GM12864 (cell line): ENCODE data around the gene CITED4.

Source experiments
- DNase-seq: peaks from one replicate; pipeline ENCODE4 v3.0.0-alpha.2; 2011; ENCODE audit warnings: low read depth
- H3K4me3 ChIP-seq: 2 replicates; pipeline ENCODE4 v1.5.1; 2011; ENCODE audit warnings: mild to moderate bottlenecking, low read depth, low read length, control low read depth
- CTCF ChIP-seq: IDR thresholded peaks from 2 replicates; pipeline ENCODE4 v1.5.1; 2011; ENCODE audit warnings: low read depth, mild to moderate bottlenecking, moderate library complexity, low read length, control low read depth, inconsistent platforms; ENCODE audit errors: missing control alignments

Gene CITED4

GRCh38 chr1:40905061-40905460 is 42.9 kb upstream of the CITED4 start:
- no peak for TF ChIP-seq CTCF
- no peak for DNase-seq
- H3K4me3 ChIP-seq = no peak overlapping the region

- no peak for DNase-seq
- H3K4me3 ChIP-seq = no peak overlapping the region
- no peak for TF ChIP-seq CTCF
These were observed 40.9 kb upstream of the CITED4 start for GRCh38 chr1:40903106-40903505.

- no peak for DNase-seq
- H3K4me3 ChIP-seq = no peak overlapping the region
- no peak for TF ChIP-seq CTCF
These were observed 40.0 kb upstream of the CITED4 start for GRCh38 chr1:40901886-40902852.

- H3K4me3 ChIP-seq = no peak overlapping the region
- no peak for TF ChIP-seq CTCF
- no peak for DNase-seq
These were observed 37.2 kb upstream of the CITED4 start for GRCh38 chr1:40899230-40899870.

- no peak for DNase-seq
- TF ChIP-seq CTCF = no peak
These were observed 36.3 kb upstream of the CITED4 start for GRCh38 chr1:40898431-40898901.

GRCh38 chr1:40897513-40897912 is 35.4 kb upstream of the CITED4 start:
- TF ChIP-seq CTCF = no peak
- DNase-seq = no peak
- H3K4me3 ChIP-seq = no peak overlapping the region

More at GRCh38 chr1:40898431-40898901, 36.3 kb upstream of the CITED4 start:
- H3K4me3 ChIP-seq = no peak overlapping the region

- no peak for DNase-seq
- H3K4me3 ChIP-seq = no peak overlapping the region
- TF ChIP-seq CTCF = no peak
These were observed 34.3 kb upstream of the CITED4 start for GRCh38 chr1:40896482-40896881.
